SU-DHL-6 (cell line): ENCODE results near the gene ANTXR1.

Experiments
- H2AFZ ChIP-seq: fragments of 200-600 bp; sonication (generic); 2 replicates; pipeline ENCODE4 v1.6.1; 2014; ENCODE audit warnings: low read depth, mild to moderate bottlenecking, moderate library complexity, mixed read lengths, antibody characterized with exemption, low read length; ENCODE audit not compliant: severe bottlenecking
- H3F3A ChIP-seq: fragments of 200-600 bp; shearing (Covaris generic); 2 replicates; pipeline ENCODE4 v1.6.0; 2016; ENCODE audit warnings: antibody characterized with exemption, mild to moderate bottlenecking; ENCODE audit not compliant: insufficient read depth
- H3K27ac ChIP-seq: fragments of 200-600 bp; sonication (generic); 2 replicates; pipeline ENCODE4 v1.5.1; 2016; ENCODE audit warnings: low read depth, mild to moderate bottlenecking, low read length, moderate library complexity, mixed read lengths
- H3K27me3 ChIP-seq: fragments of 200-600 bp; sonication (generic), shearing (Covaris generic); 2 replicates; pipeline ENCODE4 v1.6.0; 2014; ENCODE audit warnings: mild to moderate bottlenecking, low read length
- H3K36me3 ChIP-seq: fragments of 200-600 bp; sonication (generic); 2 replicates; pipeline ENCODE4 v1.6.1; 2014; ENCODE audit warnings: mild to moderate bottlenecking, low read length, mixed read lengths
- H3K4me2 ChIP-seq: fragments of 300-600, 200-600 bp; shearing (Covaris generic), sonication (generic); 2 replicates; pipeline ENCODE4 v1.6.0; 2014; ENCODE audit warnings: low read length, low read depth, mild to moderate bottlenecking; ENCODE audit not compliant: poor library complexity, severe bottlenecking
- H3K4me3 ChIP-seq: fragments of 200-600 bp; sonication (generic); 2 replicates; pipeline ENCODE4 v1.5.1; 2014; ENCODE audit warnings: antibody characterized with exemption, low read length, mild to moderate bottlenecking, mixed read lengths; ENCODE audit not compliant: insufficient read depth, poor library complexity, severe bottlenecking
- H3K79me2 ChIP-seq: fragments of 200-600 bp; sonication (generic); 2 replicates; pipeline ENCODE4 v1.6.1; 2014; ENCODE audit warnings: mild to moderate bottlenecking, low read length, moderate library complexity; ENCODE audit not compliant: insufficient read depth
- H3K9ac ChIP-seq: fragments of 200-600 bp; sonication (generic); 2 replicates; pipeline ENCODE4 v1.7.0; 2014; ENCODE audit warnings: mild to moderate bottlenecking, low read length
- H3K9me2 ChIP-seq: fragments of 200-600 bp; sonication (generic); replicated peaks from 2 replicates; pipeline ENCODE4 v1.6.1; 2014; ENCODE audit warnings: low read length; ENCODE audit not compliant: insufficient read depth
- H3K9me3 ChIP-seq: fragments of 200-600 bp; sonication (generic); 2 replicates; pipeline ENCODE4 v1.6.1; 2014; ENCODE audit warnings: low read length, mixed read lengths; ENCODE audit not compliant: insufficient read depth
- H4K20me1 ChIP-seq: fragments of 200-600 bp; sonication (generic); 2 replicates; pipeline ENCODE4 v1.6.1; 2014; ENCODE audit warnings: low read depth, mild to moderate bottlenecking, antibody characterized with exemption, low read length, moderate library complexity, mixed read lengths
- EZH2phosphoT487 ChIP-seq: fragments of 200-600 bp; sonication (generic), shearing (Covaris generic); conservative IDR thresholded peaks from 2 replicates; pipeline ENCODE4 v1.6.1; 2018; ENCODE audit warnings: mild to moderate bottlenecking, antibody characterized with exemption, low read length, moderate library complexity, mixed read lengths
- TF ChIP-seq, protein P1 (sequence below): fragments of 200-600 bp; sonication (generic); IDR thresholded peaks from one replicate; pipeline ENCODE4 v1.5.1; 2017; ENCODE audit warnings: antibody characterized with exemption, mild to moderate bottlenecking, low read length, moderate library complexity; ENCODE audit not compliant: insufficient read depth, poor library complexity, severe bottlenecking

Gene ANTXR1

GRCh38 chr2:69186614-69187013 lies 173.6 kb downstream of the ANTXR1 start:
- Histone ChIP-seq H3K27ac (no peak overlapping the region), H3F3A (no peaks in the 10 kb centered on the region), H3K79me2 (no peaks in the 10 kb centered on the region), H3K9me3 (no peaks in the 10 kb centered on the region), H3K9ac (no peak overlapping the region), H3K4me3 (no peak overlapping the region), H3K27me3 (no peaks in the 10 kb centered on the region), H4K20me1 (no peaks in the 10 kb centered on the region), H3K9me2 (no peaks in the 10 kb centered on the region), H3K36me3 (no peaks in the 10 kb centered on the region), H3K4me2 (no peak overlapping the region), H2AFZ (no peak overlapping the region)
- TF ChIP-seq, protein P1, sequence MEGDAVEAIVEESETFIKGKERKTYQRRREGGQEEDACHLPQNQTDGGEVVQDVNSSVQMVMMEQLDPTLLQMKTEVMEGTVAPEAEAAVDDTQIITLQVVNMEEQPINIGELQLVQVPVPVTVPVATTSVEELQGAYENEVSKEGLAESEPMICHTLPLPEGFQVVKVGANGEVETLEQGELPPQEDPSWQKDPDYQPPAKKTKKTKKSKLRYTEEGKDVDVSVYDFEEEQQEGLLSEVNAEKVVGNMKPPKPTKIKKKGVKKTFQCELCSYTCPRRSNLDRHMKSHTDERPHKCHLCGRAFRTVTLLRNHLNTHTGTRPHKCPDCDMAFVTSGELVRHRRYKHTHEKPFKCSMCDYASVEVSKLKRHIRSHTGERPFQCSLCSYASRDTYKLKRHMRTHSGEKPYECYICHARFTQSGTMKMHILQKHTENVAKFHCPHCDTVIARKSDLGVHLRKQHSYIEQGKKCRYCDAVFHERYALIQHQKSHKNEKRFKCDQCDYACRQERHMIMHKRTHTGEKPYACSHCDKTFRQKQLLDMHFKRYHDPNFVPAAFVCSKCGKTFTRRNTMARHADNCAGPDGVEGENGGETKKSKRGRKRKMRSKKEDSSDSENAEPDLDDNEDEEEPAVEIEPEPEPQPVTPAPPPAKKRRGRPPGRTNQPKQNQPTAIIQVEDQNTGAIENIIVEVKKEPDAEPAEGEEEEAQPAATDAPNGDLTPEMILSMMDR: no peak
- TF ChIP-seq EZH2phosphoT487: no peak

DNA sequence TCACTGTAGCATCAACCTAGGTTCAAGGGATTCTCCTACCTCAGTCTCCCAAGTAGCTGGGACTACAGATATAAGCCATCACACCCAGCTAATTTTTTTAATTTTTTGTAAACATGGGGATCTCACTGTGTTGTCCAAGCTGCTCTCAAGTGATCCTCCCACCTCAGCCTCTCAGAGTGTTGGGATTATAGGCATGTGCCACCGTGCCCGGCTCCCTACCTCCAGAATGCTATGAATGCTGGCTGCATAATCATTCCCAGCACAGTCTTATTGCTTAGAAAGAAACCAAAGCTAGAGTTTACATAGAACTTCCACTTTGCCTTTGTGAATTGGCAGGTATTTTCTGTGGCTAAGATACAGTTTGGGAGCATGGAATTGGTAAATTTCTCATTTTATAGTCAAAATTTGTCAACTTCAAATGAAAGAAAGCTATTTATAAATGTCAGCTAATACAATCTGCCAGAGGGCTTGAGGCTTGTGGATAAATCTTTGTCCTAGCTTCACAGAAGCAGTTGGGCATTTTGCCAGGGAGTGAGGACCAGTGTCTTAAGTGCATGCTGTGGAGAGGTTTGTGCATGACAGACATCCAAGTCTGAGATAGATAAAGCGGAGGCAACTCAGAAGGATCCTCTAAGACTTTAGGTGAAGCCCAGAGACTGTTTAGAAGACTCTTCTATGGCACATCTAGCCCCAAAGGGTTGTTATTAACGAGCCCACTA lies 175.4 kb downstream of the ANTXR1 start:
- Histone ChIP-seq H3F3A (no peaks in the 10 kb centered on the region), H3K27me3 (no peaks in the 10 kb centered on the region), H4K20me1 (no peaks in the 10 kb centered on the region), H3K4me2 (no peak overlapping the region), H3K4me3 (no peak overlapping the region), H3K9ac (no peak overlapping the region), H3K36me3 (no peaks in the 10 kb centered on the region), H3K9me3 (no peaks in the 10 kb centered on the region), H3K79me2 (no peaks in the 10 kb centered on the region), H3K27ac (no peak overlapping the region), H2AFZ (no peak overlapping the region), H3K9me2 (no peaks in the 10 kb centered on the region)
- no peak for TF ChIP-seq EZH2phosphoT487
- TF ChIP-seq, protein P1: no peak

GRCh38 chr2:69190743-69191404 lies 177.9 kb downstream of the ANTXR1 start:
- Histone ChIP-seq H3K4me3 (no peak overlapping the region), H3K4me2 (no peak overlapping the region), H3K79me2 (no peaks in the 10 kb centered on the region), H3K27ac (no peak overlapping the region), H3K36me3 (no peaks in the 10 kb centered on the region), H3K9ac (no peak overlapping the region), H3F3A (no peaks in the 10 kb centered on the region), H4K20me1 (no peaks in the 10 kb centered on the region), H2AFZ (no peak overlapping the region), H3K9me2 (no peaks in the 10 kb centered on the region), H3K9me3 (no peaks in the 10 kb centered on the region), H3K27me3 (no peaks in the 10 kb centered on the region)
- TF ChIP-seq EZH2phosphoT487: no peak
- TF ChIP-seq, protein P1: no peak
